Measurements from ENCODE around the gene TMEM132D.

The TMEM132D gene

GRCh38 chr12:129863938-129864337 is 39.9 kb downstream of the TMEM132D start:
- Histone ChIP-seq H3K4me3 (ENCODE audit: insufficient read depth, low read length, poor library complexity, severe bottlenecking) (no peak overlapping the region), H2AFZ (ENCODE audit: low read depth, low read length, severe bottlenecking) (no peak overlapping the region), H4K20me1 (ENCODE audit: low read depth, low read length) (no peaks in the 10 kb centered on the region), H3K9me3 (ENCODE audit: insufficient read depth, low read length) (no peaks in the 10 kb centered on the region), H3F3A (ENCODE audit: insufficient read depth) (no peaks in the 10 kb centered on the region), H3K27me3 (ENCODE audit: low read length) (0 out of 2 replicates have a peak, but pooled peaks cover 2% of the 10 kb centered on the region), H3K9me2 (replicated peaks; ENCODE audit: insufficient read depth, low read length) (no peaks in the 10 kb centered on the region), H3K36me3 (ENCODE audit: low read length) (no peaks in the 10 kb centered on the region), H3K9ac (ENCODE audit: low read length) (no peak overlapping the region), H3K4me2 (ENCODE audit: low read depth, low read length, poor library complexity, severe bottlenecking) (no peak overlapping the region), H3K79me2 (ENCODE audit: insufficient read depth, low read length) (no peaks in the 10 kb centered on the region), H3K27ac (ENCODE audit: low read depth, low read length) (no peak overlapping the region)
- TF ChIP-seq CTCF (IDR thresholded peaks at IDR 0.05; ENCODE audit: insufficient read depth, low read length, poor library complexity, severe bottlenecking): no peak
- no peak for TF ChIP-seq EZH2phosphoT487 (conservative IDR thresholded peaks at IDR 0.05; ENCODE audit: low read length)

- Histone ChIP-seq H3K36me3 (ENCODE audit: low read length) (no peaks in the 10 kb centered on the region), H3K27me3 (ENCODE audit: low read length) (0 out of 2 replicates have a peak, but pooled peaks cover 2% of the 10 kb centered on the region), H2AFZ (ENCODE audit: low read depth, low read length, severe bottlenecking) (no peak overlapping the region), H3K4me3 (ENCODE audit: insufficient read depth, low read length, poor library complexity, severe bottlenecking) (no peak overlapping the region), H3K27ac (ENCODE audit: low read depth, low read length) (no peak overlapping the region), H3K4me2 (ENCODE audit: low read depth, low read length, poor library complexity, severe bottlenecking) (no peak overlapping the region), H3K9ac (ENCODE audit: low read length) (no peak overlapping the region), H4K20me1 (ENCODE audit: low read depth, low read length) (no peaks in the 10 kb centered on the region), H3F3A (ENCODE audit: insufficient read depth) (no peaks in the 10 kb centered on the region), H3K9me2 (replicated peaks; ENCODE audit: insufficient read depth, low read length) (no peaks in the 10 kb centered on the region), H3K79me2 (ENCODE audit: insufficient read depth, low read length) (no peaks in the 10 kb centered on the region), H3K9me3 (ENCODE audit: insufficient read depth, low read length) (no peaks in the 10 kb centered on the region)
- no peak for TF ChIP-seq CTCF (IDR thresholded peaks at IDR 0.05; ENCODE audit: insufficient read depth, low read length, poor library complexity, severe bottlenecking)
- TF ChIP-seq EZH2phosphoT487 (conservative IDR thresholded peaks at IDR 0.05; ENCODE audit: low read length): no peak
Observed at GRCh38 chr12:129862561-129863175, 41.2 kb downstream of the TMEM132D start.

DNA sequence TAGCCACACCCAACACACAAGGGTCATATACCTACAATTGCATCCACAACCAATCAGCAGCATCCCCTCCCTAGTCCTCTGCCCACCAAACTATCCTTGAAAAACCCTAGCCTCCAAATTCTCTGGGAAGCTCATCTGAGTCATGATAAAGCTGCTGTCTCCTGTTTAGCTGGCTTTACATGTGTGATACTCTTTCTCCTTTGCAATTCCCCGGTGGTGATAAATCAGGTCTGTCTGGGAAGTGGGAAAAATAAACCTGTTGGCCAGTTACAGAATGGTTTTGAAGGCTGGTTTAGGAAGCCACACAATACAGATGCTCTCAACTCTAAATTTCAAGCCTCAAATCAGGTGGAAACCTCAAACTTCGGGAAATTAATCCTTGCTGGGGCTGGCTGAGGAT is 41.9 kb downstream of the TMEM132D start:
- Histone ChIP-seq H4K20me1 (ENCODE audit: low read depth, low read length) (no peaks in the 10 kb centered on the region), H3K4me2 (ENCODE audit: low read depth, low read length, poor library complexity, severe bottlenecking) (no peak overlapping the region), H3K9me2 (replicated peaks; ENCODE audit: insufficient read depth, low read length) (no peaks in the 10 kb centered on the region), H3K36me3 (ENCODE audit: low read length) (no peaks in the 10 kb centered on the region), H3K4me3 (ENCODE audit: insufficient read depth, low read length, poor library complexity, severe bottlenecking) (no peak overlapping the region), H3K27me3 (ENCODE audit: low read length) (0 out of 2 replicates have a peak, but pooled peaks cover 2% of the 10 kb centered on the region), H3F3A (ENCODE audit: insufficient read depth) (no peaks in the 10 kb centered on the region), H3K9me3 (ENCODE audit: insufficient read depth, low read length) (no peaks in the 10 kb centered on the region), H3K9ac (ENCODE audit: low read length) (no peak overlapping the region), H3K79me2 (ENCODE audit: insufficient read depth, low read length) (no peaks in the 10 kb centered on the region), H3K27ac (ENCODE audit: low read depth, low read length) (no peak overlapping the region), H2AFZ (ENCODE audit: low read depth, low read length, severe bottlenecking) (no peak overlapping the region)
- no peak for TF ChIP-seq EZH2phosphoT487 (conservative IDR thresholded peaks at IDR 0.05; ENCODE audit: low read length)
- no peak for TF ChIP-seq CTCF (IDR thresholded peaks at IDR 0.05; ENCODE audit: insufficient read depth, low read length, poor library complexity, severe bottlenecking)

Data from SU-DHL-6 (cell line).